ENCODE data around the gene KDM4B.

GRCh38 chr19:5103061-5103701 lies 134.3 kb downstream of the KDM4B start:
- TF ChIP-seq POLR2A (IDR thresholded peaks at IDR 0.05; ENCODE audit: low read depth, low read length) (no peak), CTCF (IDR thresholded peaks at IDR 0.05 in 2 of 3, conservative IDR thresholded peaks at IDR 0.05 in 1 of 3; ENCODE audit: control insufficient read depth in 2 of 3, extremely low read depth in 1 of 3, insufficient read depth in 1 of 3, low read depth in 3 of 3, low read length in 3 of 3) (no peak), NFYB (IDR thresholded peaks at IDR 0.05; ENCODE audit: insufficient read depth, low read depth, low read length) (no peak), ZNF274 (IDR thresholded peaks at IDR 0.05; ENCODE audit: insufficient read depth, insufficient read length) (no peak), SREBF2 (IDR thresholded peaks at IDR 0.05; ENCODE audit: low read length) (no peak), FOXK2 (IDR thresholded peaks at IDR 0.05) (no peak), BACH1 (IDR thresholded peaks at IDR 0.05; ENCODE audit: borderline replicate concordance) (no peak), MEF2A (IDR thresholded peaks at IDR 0.05; ENCODE audit: insufficient read depth, low read depth, low read length) (no peak), POLR2AphosphoS5 (IDR thresholded peaks at IDR 0.05; ENCODE audit: low read length) (no peak), EP300 (IDR thresholded peaks at IDR 0.05; ENCODE audit: borderline replicate concordance in 1 of 2, control insufficient read depth in 1 of 2, low read depth in 2 of 2, low read length in 2 of 2) (no peak), SP1 (IDR thresholded peaks at IDR 0.05; ENCODE audit: low read depth, low read length) (no peak), GABPA (IDR thresholded peaks at IDR 0.05; ENCODE audit: low read depth) (no peak), NFYA (IDR thresholded peaks at IDR 0.05; ENCODE audit: borderline replicate concordance, low read depth, low read length) (no peak), MAX (IDR thresholded peaks at IDR 0.05; ENCODE audit: low read depth, low read length) (no peak)

Data from GM12878 (cell line).